ENCODE measurements around the gene TMEM198.

The TMEM198 gene

DNA sequence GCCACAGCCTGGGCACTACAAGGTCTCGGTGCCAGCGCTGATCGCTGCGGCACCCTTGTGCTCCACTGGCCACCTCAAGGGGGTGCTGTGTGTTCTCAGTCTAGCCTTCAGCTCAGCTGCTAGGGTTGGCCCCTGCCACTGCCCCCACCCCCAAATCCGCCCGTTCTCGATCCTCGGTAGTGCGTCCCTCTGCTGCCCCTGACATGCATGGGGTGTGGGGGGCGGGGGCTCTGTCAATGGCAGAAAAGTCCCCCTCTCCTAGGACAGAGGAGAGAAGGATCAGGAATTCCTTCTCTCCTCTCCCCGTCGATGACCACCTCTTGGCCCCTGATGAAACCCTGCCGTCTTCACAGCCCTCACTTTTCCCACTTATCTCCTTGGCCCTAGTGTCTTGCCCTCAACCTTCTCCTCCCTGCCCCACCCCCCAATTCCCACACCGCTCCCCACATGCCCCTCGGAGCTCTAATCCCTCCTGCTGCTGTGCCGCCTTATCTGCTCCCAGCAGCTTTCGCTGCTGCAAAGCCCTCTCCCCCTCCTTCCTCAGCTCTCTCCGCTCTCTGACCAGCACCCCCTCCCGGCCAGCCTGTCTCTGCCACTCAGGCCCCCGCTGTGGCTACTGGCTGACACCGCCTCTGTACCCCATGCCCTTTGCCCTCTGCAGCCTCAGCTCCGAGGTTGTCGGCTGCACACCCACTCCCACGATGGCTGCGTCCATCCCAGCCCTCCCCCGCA is 33.9 kb upstream of the TMEM198 start:
- peak in 2 of 3 experiments; percentile 16 to 52 for DNase-seq (ENCODE audit: low read depth in 3 of 3)

- DNase-seq (ENCODE audit: low read depth in 3 of 3) = no peak
Observed at GRCh38 chr2:219510512-219511135, 33.2 kb upstream of the TMEM198 start.

DNA sequence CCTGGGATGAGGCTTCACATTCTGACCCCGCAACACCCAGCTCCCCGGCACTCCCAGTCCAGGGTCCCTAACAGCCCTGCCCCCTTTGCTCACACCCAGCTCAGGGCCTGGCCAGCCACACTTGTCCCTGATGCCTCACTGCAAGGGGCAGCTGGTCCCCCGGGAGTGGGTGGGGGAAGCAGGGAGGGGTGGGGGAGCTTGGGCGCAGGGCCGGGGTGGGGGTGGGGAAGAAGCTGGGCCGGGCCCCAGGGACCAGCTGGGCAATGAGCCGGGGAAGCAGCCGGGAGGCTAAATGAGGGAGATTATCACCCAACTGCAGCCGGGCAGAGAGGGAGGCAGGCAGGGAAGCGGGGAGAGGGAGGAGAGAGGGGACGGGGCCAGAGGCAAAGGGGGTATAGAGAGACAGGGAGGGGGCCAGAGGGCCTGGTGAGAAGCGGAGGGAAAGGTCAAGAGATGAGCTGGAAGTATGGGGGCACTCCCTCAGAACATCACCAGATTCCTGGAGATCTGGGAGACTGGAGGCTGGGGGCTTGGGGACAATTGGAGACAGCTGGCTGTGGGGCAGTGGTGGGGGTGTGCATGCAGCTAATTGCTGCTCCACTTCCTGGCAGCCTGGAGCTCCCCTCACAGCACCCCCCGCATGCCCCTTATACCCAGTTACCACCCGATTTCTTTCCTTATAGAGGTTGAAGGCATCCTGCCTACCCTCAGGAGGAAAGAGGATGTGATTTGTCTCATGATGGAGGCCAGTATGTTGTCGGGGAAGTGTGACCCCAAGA is 32.1 kb upstream of the TMEM198 start:
- DNase-seq (ENCODE audit: low read depth in 3 of 3) = no peak

- no peak for DNase-seq (ENCODE audit: low read depth in 3 of 3)
Observed at GRCh38 chr2:219512524-219513216, 31.2 kb upstream of the TMEM198 start.

GRCh38 chr2:219513787-219514186 is 30.0 kb upstream of the TMEM198 start:
- DNase-seq (ENCODE audit: low read depth in 3 of 3) = no peak

DNA sequence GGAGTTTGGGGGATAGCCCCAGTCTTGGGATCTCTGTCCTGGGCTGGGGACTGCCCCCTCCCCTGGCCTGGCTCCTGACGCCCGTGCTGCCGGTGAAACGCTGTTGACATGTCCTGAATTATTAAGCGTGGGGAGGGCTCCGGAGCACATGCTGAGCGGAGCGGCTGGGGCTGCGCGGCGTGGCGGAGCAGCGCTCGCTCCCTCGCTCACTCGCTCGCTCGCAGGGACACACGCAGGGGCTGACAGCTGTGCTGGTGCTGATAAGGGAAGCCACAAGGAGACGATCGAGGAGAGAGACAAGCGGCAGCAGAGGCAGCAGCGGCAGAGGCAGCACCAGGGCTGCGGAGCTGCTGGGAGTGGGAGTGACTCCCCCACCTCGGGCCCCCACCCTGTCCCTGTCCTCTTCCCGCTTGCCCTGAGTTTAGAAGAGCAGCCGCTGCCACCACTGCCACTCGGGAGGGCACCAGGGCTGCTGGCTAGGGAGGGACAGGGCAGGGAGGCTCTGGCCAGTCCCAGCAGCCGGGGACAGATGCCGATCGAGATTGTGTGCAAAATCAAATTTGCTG is 29.5 kb upstream of the TMEM198 start, which contains the start of gene ASIC4:
TSS of gene ASIC4 (plus strand) at position 287 of the 566 bp plus-strand sequence. CDS start at position 530, 243 bp downstream.
- no peak for DNase-seq (ENCODE audit: low read depth in 3 of 3)

DNA sequence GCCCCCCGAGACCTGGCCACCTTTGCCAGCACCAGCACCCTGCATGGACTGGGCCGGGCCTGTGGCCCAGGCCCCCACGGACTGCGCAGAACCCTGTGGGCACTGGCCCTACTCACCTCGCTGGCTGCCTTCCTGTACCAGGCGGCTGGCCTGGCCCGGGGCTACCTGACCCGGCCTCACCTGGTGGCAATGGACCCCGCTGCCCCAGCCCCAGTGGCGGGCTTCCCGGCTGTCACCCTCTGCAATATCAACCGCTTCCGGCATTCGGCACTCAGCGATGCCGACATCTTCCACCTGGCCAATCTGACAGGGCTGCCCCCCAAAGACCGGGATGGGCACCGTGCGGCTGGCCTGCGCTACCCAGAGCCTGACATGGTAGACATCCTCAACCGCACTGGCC is 29.0 kb upstream of the TMEM198 start:
- no peak for DNase-seq (ENCODE audit: low read depth in 3 of 3)

DNA sequence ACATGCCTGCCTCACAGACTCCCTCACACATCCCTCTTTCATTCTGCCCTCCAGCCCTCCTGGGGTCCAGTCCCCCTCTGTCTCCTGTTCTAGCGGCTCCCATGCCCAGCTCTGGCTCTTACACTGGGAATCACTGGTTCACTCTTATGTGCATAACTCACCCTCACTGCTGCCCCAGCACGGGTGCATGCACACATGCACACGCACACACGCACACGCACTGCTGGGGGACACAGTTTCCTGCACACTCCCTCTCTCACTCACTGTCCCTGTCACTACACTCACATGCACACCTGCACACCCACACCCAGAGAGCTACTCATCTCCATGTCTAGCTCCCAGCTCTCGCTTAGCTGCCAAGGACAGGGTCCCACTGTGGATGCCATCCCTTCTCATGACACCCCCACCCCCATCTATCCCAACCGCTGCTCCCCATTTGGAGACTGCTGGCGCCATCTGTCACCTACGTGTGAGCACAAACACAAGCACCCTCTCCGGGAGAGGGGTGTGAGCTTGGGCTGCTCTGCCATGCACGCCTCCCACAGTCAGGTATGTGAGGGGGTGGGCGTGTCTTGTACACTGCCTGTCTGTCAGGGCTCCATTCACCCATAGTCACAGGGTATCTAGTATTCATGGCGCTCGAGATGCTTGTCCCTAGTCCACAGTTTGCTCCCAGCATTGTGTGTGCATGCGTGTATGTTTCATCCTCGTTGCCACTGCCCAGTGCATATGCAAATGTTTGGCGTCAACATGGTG is 27.8 kb upstream of the TMEM198 start:
- DNase-seq (ENCODE audit: low read depth in 3 of 3) = no peak

GRCh38 chr2:219516888-219517287 is 26.9 kb upstream of the TMEM198 start:
- DNase-seq (ENCODE audit: low read depth in 3 of 3) = no peak

GRCh38 chr2:219517954-219518778 is 25.7 kb upstream of the TMEM198 start:
- DNase-seq (ENCODE audit: low read depth in 3 of 3) = no peak

DNA sequence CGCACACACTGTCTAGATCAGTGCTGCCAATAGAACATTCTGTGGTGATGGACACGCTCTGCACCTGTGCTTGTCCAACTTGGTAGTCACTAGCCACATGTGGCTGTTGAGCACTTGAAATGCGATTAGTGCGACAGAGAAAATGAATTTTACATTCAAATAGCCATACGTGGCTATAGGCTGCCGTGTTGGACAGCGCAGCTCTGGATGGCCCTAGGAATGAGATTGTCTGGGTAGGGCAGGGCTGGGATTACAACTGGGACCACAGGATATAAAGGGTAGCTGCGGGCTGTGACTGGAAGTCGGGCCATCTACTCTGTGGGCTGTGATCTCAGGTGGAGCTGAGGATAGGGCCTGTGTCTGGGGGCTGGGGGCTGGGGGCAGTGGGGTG is 24.3 kb upstream of the TMEM198 start:
- no peak for DNase-seq (ENCODE audit: low read depth in 3 of 3)

GRCh38 chr2:219520079-219520478 is 23.7 kb upstream of the TMEM198 start:
- DNase-seq (ENCODE audit: low read depth in 3 of 3) = no peak

- no peak for DNase-seq (ENCODE audit: low read depth in 3 of 3)
Observed at GRCh38 chr2:219521066-219521880, 22.6 kb upstream of the TMEM198 start.

DNA sequence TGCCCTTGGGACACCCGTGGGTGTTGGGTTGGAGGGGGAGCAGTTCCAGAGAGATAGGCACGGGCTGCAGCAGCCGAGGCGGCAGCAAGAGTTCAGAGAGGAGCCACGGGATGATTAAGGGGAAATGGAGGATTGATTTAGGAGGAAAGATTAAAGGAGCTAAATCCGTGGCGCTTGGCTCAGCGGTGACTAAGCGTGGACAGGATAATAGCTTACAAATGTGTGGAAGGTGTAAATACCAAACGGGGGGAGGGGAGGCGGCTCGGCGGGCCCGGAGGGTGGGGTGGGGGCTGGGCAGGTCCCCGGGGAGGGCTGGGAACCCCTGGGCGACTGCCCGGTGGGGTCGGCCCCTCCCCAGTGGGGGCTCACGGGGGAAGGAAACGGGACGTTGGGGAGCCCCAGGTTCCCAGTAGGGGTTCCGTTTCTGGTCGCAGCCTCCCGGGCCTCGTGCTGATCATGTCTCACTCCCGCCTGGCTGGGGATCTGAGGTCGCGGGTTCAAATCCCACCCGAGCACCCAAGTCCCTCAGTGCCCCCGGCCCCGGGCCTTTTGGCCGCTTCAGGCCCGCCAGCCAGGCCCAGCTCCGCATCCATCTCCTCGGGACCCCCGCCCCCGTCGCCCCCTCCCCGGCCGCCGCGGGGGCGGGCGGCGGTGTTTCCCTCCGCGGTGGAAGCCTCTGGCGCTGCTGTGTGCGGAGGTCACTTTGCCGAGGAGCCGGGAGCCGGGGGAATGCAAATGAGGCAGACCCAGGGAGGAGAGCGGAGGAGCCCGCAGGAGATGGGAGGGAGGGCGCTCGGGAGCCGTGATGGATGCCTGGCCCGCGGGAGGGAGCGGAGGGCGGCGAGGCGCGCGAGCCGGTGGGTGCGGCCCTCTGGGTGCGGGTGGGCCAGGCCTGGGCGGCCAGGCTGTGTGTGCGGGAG is 21.5 kb upstream of the TMEM198 start:
- DNase-seq (ENCODE audit: low read depth in 3 of 3) = no peak

- no peak for DNase-seq (ENCODE audit: low read depth in 3 of 3)
Observed at GRCh38 chr2:219523031-219523671, 20.7 kb upstream of the TMEM198 start.

DNA sequence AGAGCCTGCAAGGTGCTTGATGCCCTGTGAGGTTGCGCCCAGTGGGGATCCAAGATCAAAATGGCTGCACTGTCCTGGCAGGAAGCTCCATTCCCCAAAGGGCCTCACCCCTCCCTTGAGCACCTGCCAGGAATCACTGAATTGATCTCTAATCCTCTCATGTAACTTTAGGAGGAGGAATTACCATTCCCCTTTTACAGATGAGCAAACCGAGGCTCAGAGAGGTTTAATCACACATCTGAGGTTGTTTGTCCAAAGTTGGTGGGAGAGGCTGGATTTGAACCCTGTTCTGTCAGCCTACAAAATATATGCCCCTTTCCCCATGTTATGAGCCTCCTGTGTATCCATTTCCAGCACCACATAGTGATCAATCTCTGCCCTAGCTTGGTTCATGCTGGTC is 19.0 kb upstream of the TMEM198 start:
- no peak for DNase-seq (ENCODE audit: low read depth in 3 of 3)

- DNase-seq (ENCODE audit: low read depth in 3 of 3) = no peak
Observed at GRCh38 chr2:219525533-219526232, 18.1 kb upstream of the TMEM198 start.

All from stimulated activated CD4-positive, alpha-beta T cell treated with anti-CD3 and anti-CD28 coated beads, TNF-alpha, amount 100 ng/mL, for 24 hours (primary cell).